Astrocyte of the spinal cord (primary cell): Measurements from ENCODE around the gene TMEM239.

Source experiments
- DNase-seq: peaks from one replicate; pipeline ENCODE4 v3.0.0; 2011; ENCODE audit warnings: low read depth, low spot score
- H3K4me3 ChIP-seq: 2 replicates; pipeline ENCODE4 v1.5.1; 2011; ENCODE audit warnings: low read depth, mild to moderate bottlenecking, low read length, moderate library complexity
- in situ Hi-C: cut with HindIII; loops from 2 replicates; pipeline ENCODE4 v1.10.0; 2017; ENCODE audit warnings: low sequenced_read_pairs
- TF ChIP-seq, protein P1 (sequence below): IDR thresholded peaks from 2 replicates; pipeline ENCODE4 v1.5.1; 2012; ENCODE audit warnings: low read depth, mild to moderate bottlenecking, low read length, inconsistent platforms

The TMEM239 gene

DNA sequence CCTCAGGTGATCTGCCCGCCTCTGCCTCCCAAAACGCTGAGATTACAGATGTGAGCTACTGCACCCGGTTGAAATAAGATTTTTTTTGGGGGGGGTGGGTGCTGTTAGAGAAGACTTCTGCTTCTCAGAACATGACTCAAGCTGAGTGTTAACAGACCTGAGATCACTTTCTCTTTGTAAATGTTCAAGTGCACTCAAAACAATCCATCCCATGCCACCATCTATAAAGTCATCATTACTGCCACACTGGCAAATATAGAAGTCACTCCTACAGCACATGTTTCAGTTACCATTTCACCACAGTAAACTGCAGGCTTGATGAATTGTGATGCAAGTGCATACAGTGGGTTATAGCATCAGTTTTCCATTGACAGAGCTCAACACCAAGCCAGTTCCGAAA is 33.4 kb downstream of the TMEM239 start:
- TF ChIP-seq, protein P1, sequence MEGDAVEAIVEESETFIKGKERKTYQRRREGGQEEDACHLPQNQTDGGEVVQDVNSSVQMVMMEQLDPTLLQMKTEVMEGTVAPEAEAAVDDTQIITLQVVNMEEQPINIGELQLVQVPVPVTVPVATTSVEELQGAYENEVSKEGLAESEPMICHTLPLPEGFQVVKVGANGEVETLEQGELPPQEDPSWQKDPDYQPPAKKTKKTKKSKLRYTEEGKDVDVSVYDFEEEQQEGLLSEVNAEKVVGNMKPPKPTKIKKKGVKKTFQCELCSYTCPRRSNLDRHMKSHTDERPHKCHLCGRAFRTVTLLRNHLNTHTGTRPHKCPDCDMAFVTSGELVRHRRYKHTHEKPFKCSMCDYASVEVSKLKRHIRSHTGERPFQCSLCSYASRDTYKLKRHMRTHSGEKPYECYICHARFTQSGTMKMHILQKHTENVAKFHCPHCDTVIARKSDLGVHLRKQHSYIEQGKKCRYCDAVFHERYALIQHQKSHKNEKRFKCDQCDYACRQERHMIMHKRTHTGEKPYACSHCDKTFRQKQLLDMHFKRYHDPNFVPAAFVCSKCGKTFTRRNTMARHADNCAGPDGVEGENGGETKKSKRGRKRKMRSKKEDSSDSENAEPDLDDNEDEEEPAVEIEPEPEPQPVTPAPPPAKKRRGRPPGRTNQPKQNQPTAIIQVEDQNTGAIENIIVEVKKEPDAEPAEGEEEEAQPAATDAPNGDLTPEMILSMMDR: no peak
- in situ Hi-C loops: no loop called here
- no peak for DNase-seq
- H3K4me3 ChIP-seq: no peak overlapping the region

DNA sequence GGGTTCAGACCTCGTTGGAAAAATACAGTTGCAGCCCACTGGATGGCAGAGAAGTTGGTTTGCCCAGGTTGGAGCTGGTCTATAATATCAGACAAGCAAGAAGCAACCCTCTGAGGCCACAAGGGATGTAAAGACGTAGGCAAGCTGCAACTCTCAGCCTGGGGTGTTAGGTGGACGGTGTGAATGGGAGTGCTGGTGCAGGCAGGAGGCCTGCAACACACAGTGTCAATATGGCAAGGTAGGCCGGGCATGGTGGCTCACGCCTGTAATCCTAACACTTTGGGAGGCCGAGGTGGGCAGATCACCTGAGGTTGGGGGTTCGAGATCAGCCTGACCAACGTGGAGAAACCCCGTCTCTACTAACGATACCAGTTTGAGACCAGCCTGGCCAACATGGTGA is 34.9 kb downstream of the TMEM239 start:
- no peak overlapping the region for H3K4me3 ChIP-seq
- DNase-seq: no peak
- in situ Hi-C loops: no loop called here
- TF ChIP-seq, protein P1: no peak

DNA sequence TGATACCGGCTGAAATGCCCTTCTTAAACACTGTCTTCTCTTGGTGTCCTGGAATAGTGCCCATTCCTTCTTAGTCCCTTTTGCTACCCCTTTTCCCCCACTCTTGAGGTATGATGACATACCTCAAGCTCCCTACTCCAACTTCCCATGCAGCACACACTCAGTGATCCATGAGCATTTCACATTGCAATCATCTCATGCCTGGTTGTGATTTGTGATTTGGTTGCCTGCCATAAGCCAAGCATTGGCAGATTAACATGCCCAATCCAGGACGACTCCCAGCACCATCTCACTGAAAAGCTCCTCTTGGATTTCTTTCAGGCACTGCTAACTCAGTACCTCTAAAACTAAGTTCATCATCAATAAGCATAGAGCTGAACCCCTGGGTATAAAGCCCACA is 42.4 kb downstream of the TMEM239 start:
- DNase-seq: no peak
- in situ Hi-C loops: no loop called here
- no peak overlapping the region for H3K4me3 ChIP-seq
- TF ChIP-seq, protein P1: no peak

DNA sequence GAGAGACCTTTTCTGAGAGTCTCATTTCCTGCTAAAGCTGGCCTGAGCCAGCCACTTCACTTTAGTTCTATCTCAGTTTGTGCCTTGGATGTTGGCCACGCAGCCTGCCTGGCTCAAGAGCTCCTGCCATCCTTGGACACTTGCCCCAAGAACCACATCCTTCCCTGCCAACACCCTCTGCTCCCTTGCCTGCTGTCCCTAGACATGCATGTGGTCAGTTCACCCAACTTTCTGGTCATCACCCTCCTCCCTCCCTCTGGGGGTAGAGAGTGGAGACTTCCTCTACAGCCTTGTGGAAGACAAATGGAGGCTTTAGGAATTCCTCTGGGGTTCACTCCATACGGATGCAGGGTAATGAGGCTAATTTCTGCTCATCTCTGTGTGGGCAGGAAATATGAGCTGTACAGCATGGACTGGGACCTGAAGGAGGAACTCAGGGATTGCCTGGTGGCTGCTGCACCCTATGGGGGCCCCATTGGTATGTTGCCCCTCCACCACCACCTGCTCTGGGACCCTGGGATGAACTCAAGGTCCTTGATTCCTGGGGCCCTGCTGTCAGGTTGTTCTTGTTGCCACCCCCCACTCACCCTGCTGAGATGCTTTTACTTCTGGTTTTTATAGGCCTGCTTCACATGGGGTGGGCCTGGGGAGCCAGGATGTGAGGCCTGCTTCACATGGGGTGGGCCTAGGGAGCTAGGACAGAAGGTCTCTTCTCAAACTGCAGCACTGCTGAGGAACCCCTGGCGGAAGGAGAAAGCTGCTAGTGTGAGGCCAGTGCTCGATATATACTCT is 43.4 kb downstream of the TMEM239 start:
- in situ Hi-C loops: no loop called here
- TF ChIP-seq, protein P1: no peak
- H3K4me3 ChIP-seq: no peak overlapping the region
- peak; percentile 55 for DNase-seq

DNA sequence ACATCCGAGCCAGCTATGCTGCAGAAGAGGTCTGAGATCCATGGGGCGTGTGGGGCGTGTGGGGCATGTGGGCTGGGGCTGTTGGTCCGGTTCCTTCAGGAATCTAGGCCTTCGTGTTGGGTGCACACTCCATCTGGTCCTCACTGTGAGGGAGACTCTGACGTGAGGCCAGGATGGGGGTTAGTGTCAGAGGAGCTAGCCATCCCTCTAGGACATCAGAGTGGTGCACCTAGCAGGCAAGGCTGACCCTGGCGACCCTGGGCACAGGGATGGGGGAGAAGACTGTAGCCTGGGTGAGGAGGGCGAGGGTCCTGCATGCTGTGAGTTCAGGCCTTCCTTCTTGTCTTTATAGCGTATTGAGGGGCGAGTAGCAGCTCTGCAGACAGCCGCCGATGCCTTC is 48.5 kb downstream of the TMEM239 start:
- no peak for DNase-seq
- TF ChIP-seq, protein P1: no peak

DNA sequence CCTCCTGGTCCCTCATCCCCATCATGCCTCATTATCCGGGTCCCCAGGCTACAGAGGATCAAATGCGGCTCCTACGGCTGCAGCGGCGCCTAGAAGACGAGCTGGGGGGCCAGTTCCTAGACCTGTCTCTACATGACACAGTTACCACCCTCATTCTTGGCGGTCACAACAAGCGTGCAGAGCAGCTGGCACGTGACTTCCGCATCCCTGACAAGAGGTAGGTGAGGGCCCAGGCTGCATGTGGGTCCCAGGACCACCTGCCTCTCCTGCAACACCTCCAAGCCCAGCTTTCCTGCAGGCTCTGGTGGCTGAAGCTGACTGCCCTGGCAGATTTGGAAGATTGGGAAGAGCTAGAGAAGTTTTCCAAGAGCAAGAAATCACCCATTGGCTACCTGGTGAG is 48.9 kb downstream of the TMEM239 start:
- in situ Hi-C loops: no loop called here

More for the DNA sequence above, 48.5 kb downstream of the TMEM239 start:
- in situ Hi-C loops: no loop called here
- no peak overlapping the region for H3K4me3 ChIP-seq

More for the DNA sequence above, 48.9 kb downstream of the TMEM239 start:
- H3K4me3 ChIP-seq: no peak overlapping the region
- TF ChIP-seq, protein P1: no peak
- DNase-seq: no peak
